GM18867 (cell line): ENCODE results near the gene XKR7.

Source experiments
- ATAC-seq: cut with Tn5 transposase; IDR thresholded peaks from one replicate; pipeline ENCODE4 v1.9.1; 2021; ENCODE audit warnings: mild to moderate bottlenecking, moderate library complexity; ENCODE audit not compliant: unreplicated experiment

XKR7 gene

DNA sequence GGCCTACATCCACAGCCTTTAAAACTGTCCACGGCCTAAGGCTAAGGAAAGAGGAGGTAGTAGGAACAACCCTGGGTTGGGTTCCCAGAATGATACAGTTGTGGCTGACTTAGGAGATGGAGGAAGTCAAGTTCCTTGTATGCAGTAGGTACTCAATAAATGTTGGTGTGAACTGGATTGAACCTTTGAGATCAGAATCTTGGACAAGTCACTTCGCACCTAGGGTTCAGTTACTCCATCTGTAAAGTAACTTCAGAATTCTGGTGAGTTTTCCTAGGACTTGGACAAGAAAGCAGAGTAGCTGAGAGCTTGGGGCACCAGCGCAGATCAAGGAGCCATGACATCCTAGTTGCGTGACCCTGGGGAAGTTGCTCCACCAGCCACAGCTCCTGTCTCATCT lies 9.1 kb downstream of the XKR7 start:
- no peak for ATAC-seq

DNA sequence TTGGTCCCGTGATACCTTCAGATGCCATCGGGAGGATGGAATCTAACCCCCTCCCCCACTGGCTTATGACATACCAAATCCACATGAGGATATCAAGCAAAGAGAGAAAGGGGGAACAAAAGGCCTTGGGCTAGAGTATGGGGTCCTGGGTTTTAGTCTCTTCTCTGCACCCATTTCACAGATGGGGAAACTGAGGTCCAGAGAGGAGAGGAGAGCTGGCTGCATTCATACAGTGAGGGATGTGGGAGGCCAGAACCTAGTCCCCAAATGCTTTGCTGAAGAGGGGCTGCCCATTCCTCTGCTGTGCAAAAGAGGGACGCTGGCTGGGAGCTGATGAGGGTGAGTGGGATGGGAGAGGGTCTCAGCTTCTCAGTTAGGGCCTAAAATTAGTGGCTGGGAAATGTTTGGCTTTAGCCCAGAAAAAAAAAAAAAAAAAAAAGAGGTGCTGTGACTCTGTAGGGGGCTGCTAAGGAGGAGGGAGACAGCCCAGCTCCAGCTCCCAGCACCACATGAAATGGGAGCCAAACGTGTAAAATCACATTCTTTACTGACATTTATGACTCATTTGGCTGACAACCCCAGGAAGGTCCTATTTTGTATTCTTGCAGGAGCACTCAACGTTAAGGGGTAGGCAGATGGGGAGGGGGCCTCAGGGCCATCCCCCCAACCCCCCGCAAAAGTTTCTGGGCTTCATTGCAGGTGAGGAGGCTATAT lies 11.9 kb downstream of the XKR7 start:
- no peak for ATAC-seq

DNA sequence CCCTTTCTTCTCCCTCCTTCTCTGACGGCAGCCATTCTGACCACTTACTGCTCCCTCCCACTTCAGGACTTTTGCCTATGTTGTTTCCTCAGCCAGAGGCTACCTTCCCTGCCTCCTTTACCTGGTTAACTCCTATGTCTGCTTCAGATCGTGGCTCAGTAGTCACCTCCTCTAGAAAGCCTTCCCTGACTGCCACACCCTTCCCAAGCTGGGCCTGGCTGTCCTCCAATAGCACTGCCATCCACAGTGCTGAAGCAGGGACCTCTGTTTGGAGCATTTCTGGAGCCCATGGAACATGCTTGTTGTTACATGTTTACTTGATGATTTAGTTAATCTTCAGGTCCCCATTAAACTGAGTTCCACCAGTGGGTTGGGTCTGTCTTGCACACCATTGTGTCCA lies 13.8 kb downstream of the XKR7 start:
- ATAC-seq: no peak

DNA sequence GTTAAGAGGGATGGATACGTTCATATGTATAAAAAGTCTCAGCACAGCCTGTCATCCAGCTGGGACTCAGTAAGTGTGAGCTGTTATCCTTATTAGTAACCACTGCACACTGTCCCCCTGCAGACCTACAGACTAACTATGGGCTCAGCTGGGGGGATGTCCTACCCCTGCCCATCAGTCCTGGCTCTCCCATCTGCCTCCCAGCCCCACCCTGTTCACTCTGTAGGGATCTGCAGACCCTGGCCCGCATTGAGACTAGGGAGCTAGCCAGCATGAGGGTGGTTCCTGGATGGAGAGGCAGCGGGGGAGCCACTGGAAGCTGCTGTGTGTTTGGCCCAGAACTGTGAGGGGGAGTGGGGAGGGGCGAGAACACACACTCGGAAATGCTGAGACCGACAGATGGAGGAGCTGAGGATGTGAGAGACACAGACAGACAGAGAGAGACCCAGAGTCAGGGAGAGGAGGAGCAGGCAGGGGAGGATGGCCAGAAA lies 17.1 kb downstream of the XKR7 start:
- no peak for ATAC-seq

DNA sequence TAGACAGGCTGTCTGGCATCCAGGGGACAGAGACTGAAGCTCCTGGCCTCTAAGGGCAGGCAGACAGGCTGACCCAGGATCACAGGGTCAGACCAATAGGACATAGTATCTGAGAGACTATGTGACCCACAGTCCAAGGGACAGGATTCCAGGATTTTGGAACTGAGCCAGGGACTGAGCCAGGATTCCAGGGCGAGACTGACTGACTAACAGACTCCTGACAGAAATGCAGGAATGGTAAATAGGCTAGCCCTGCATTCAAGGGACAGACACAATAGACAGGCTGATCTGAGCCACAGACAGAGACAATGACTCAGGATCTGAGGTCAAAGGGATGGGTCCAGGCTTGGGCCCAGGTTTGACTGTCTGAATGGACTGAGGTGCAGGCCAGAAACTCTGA lies 19.8 kb downstream of the XKR7 start:
- no peak for ATAC-seq

DNA sequence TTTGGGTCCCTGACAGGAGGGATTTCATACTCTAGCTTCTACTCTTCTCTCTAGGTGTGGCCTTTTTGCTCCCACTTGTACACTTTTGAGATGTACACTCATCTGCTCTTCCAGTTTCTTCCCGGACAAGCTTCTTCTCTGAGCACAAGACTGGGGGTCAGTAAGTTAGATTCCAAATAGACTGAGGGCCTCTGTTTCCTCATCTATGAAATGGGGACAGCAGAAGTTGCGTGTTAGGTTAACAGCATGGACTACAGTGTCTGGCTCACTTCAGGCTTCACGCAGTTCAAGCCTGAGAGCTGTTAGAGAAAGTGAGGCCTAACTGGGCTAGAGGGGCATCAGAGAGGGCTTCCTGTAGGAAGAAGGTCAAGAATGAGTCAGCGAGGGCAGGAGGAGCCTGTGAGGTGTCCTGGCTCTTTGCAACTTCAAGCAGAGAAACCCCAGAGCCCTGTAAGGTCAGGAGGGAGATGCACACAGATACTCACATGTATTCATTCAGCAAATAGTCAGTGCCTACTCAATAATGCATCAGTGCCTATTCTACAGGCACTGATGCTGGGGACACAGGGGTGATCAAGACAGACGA lies 20.6 kb downstream of the XKR7 start:
- no peak for ATAC-seq

DNA sequence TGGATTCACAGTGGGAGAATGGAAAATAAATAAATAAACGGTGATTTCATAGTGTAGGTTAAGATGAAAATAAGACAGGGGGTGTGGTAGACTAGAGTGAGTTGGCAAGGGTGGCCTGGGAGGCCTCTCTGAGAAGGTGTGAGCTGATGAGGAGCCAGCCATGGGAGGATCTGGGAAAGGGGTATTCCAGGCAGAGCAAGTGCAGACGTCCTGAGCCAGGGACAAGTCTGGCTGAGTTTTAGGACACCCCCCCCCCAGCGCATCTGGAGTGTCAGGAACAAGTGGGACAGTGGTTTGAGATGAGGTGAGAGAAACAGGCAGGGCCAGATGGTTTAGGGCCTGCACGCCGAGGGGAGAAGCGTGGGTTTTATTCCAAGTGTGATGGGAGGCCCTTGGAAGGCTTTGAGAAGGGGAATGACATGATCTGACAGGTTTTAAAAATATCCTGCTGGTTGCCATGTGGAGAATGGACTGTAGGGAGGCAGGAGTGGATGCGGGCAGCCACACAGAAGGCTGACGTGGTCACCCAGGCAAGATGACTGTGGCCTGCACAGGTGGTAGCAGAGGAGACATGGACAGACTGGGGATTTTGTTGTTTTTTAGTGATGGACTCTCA lies 21.2 kb downstream of the XKR7 start:
- ATAC-seq: no peak

DNA sequence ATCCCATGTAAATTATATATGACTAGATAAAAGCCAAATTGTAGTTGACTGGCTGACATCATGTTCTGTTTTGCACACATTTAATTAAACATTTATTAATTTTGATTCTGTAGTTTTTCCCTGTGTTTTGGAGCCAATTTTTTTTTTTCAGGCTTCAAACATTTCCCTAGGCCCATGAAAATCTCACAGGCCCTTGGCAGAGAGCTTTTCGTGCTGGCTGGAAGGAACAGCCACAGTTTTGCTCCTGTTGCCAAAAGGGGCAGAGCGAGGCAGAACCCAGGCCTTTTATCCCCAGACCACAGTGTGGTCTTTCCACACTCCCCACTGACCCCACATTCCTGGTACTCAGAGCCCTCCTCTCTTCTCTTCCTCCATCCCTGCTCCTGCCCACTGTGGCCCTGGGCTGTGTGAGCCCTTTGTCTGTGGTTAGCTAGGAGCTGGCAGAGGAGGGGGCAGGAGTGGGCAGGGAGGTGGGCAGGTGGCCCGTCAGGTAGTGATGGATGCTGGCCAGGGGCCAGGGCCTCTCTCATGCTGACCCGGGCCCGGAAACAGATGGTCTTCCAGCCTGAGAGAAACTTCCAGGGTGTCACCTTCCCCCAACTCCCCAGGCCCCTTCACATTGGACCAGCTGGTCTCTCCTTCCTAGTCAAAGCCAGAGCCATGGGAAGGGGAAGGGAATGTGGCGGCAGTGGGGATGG lies 22.8 kb downstream of the XKR7 start:
- no peak for ATAC-seq

DNA sequence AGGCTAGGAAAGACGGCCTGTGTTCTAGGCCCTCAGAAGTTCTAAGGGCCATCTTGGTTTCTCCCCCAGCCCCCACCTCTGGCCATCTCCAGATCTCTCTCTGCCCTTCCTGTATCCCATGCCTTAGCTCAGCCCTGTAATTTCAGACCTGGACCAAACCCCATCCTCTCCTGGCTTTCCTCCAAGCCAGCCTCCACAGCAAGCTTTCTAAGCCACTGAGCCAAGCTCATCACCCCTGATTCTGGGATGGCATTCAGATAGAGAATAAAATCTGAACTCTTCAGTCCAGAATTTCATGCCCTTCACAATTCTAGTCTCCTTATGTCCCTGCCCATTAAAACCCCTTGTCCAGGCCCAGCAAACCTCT lies 23.4 kb downstream of the XKR7 start:
- ATAC-seq: no peak

DNA sequence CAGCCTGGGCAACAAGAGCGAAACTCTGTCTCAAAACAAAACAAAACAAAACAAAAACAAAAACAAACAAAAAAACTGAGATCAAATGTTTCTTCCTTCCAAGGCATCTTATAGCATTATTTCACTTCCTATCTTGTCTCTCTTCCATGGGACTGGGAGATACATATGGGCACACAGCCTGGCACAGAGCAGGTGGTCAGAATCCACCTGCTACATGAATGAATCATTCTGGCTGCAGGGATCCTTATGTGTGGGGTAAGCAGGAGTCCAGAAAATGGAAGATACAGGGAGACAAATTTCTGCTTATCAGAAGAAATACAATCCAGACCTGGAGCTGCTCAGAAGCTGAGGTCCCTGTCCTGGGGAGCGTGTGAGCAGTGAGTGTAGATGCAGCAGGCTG lies 24.1 kb downstream of the XKR7 start:
- no peak for ATAC-seq

DNA sequence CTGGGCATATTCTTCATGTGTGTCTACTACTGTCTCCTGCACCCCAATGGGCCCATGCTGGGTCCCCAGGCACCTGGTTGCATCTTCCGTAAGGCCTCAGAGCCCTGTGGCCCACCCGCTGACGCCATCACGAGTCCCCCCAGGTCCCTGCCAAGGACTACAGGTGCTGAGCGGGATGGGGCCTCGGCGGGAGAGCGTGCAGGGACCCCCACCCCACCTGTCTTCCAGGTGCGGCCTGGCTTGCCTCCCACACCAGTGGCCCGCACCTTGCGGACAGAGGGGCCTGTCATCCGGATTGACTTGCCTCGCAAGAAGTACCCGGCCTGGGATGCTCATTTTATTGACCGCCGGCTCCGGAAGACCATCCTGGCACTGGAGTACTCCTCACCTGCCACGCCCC lies 29.0 kb downstream of the XKR7 start:
- ATAC-seq: no peak

DNA sequence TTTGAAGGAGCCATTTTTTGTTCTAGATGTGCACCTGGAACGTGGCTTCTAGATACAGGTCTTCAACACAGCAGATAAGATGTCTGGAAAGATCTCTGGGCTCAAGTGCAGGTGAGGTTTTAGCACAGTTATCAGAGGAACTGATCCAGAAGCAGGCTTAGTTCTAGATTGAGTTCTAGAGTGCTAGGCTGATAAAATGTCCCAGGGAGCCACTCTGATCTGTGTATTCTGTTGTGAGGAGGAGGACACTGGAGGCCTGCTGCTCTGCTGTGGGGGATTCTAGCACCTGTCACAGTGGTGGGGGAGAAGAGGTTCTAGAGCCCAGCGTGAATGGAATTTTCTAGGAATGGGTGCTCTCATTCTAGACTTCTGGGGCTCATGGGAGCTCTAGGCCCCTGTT lies 30.3 kb downstream of the XKR7 start:
- no peak for ATAC-seq

DNA sequence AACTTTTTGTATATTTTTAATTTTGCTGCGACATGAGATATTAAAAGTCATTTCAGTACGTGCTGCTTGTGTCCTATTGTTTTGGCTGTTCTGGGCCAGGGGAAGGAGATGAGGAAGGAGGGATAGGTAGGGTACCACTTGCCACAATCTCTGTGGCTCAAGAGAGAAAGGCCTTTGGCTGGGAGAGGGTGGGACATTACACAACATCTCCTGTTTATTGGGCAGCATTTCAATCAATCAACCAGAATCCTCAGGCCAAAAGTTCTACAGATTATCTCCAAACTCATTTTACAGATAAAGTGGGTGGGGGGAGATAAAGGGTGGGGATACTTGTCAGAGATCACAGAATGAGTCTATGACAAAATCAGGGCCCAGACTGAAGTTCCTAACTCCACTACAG lies 35.4 kb downstream of the XKR7 start:
- ATAC-seq: no peak

DNA sequence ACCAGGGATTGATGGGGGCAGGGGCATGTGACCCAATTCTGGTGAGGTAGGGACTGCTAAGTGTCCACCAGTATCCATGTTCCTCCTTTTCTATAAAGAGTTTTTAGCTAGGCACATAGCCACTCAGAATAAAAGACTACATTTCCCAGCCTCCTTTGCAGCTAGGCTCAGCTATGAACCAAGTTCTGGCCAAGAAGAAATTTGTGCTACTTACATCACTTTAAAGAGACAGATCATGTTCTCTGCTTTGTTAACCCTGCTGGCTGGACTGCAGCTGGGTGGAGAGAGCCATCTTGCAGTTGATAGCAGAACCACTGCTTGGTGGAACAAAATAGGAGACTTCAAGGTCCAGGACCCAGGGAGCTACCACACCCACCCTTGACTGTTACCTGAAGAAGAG lies 37.0 kb downstream of the XKR7 start:
- no peak for ATAC-seq

DNA sequence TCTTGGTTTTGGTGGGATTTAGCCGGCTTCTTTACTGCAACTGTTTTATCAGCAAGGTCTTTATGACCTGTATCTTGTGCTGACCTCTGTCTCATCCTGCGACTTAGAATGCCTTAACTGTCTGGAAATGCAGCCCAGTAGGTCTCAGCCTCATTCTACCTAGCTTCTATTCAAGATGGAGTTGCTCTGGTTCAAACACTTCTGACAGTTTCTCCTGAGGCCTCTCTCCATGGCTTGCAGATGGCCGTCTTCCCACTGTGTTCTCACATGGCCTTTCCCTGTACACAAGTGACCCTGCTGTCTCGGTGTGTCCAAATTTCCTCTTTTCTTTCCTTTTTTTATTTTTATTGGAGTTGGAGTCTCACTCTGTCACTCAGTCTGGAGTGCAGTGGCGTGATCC lies 38.1 kb downstream of the XKR7 start:
- no peak for ATAC-seq

DNA sequence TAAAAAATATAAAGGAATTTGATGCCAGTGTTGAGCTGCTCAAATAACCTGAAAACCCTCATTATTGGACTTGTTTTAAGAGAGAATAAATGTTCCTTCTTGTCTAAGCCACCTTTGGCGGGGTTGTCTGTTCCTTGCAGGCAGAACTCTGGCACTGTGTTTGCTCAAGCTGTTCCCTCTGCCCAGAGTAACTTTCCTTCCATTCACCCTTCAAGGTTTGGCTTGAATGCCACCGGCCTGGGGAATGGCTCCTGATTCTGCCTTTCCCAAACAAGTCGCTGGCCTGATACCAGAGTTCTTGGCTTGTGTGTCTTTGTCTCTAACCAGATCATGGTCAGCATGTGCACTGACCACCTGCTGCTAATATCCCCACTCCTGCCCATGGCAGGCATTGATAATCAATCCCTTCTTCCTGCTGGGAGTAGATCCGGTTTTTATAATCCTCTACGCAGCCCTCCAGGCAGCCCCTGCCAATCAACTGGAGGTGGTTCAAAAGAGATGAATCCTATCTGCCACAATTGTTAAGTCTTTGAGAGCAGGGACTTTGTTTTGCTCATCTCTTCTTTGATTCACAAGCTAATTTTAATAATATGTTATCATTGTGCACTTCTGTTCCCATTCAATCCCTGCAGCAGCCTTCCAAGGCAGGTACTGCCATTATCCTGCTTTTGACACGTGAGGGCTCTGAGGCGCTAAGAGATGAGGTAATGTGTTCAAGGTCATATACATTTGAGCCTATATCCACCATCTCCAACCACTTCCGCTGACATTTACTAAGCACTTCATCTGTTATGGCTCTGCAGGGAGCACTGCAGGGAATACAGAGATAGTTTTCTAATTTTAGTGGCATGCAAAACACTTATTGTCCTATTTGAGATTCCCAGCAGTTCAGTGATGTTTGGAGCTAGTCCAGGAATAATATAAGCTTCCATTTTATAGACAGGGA lies 39.2 kb downstream of the XKR7 start:
- ATAC-seq: no peak

DNA sequence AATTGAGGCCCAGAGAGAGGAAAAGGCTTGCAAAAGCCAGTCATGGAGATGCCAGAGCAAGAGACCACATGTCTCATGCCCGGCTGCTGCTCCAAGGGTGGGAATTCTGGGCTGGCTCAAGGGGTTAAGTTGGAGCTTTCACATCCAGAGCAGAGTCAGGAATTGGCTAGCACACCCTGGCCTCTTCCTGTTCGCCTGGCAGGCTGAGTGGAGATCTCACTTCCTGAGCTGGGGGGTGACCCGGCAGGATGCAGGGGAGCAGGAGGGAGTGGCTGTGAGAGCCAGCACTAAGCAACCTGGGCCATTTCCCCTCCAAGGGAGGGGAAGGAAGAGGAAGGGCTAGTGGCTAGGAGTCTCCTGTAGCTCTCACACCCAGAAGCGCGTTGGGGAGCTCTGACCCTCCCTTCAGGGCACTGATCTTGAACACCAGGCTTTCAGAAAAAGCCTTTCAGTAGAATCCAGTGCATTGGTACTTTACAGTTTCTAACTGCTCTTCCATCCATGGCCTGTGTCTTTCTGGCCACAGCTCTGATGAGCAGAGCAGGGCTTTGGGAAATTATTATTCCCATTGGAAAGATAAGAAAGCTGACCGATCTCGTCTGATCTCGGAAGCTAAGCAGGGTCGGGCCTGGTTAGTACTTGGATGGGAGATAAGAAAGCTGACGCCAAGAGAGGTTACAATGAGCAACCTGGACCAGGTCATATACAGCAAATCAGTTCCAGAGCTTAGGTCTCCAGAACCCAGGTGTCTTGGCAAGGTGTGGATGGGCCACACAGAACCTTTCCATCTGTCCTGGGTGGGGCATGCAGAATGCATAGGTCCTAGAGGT lies 40.1 kb downstream of the XKR7 start:
- no peak for ATAC-seq

DNA sequence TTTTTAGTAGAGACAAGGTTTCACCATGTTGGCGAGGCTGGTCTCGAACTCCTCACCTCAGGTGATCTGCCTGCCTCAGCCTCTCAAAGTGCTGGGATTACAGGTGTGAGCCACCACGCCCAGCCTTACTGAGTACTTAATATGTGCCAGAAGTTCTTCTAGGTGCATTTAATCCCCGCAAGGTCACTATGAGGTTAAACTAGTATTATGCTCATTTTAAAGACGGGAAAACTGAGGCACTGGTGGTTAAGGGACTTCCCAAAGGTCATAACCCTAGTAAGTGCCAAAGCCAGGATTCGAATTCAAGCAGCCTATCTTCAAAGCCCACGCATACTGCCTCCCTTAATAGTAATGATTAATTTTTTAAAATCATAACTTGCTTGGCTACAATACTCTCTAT lies 41.6 kb downstream of the XKR7 start:
- no peak for ATAC-seq

DNA sequence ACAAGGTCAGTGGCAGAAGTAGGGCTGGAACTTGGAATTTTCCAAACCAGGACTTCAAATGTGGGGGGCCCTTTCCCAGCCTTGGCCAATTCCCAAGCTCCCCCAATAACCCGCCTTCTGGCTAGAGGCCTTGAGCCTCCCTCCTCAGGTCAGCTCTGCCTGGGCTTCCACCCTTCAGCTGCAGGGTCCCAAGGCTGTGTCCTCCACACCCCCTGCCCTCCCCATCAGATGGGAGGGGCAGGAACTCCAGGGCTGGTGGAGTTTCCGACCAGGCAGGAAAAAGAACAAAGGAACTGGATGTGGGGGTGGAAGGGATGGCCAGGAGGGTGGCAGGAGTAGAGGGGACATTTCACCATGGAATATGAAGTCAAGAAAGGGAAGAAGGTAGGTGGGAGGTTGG lies 42.1 kb downstream of the XKR7 start, which contains the start of gene CCM2L:
Gene CCM2L (plus strand): TSS at position 338 of the 400 bp plus-strand sequence. CDS start 17 bp downstream, at position 355.
- ATAC-seq: no peak

DNA sequence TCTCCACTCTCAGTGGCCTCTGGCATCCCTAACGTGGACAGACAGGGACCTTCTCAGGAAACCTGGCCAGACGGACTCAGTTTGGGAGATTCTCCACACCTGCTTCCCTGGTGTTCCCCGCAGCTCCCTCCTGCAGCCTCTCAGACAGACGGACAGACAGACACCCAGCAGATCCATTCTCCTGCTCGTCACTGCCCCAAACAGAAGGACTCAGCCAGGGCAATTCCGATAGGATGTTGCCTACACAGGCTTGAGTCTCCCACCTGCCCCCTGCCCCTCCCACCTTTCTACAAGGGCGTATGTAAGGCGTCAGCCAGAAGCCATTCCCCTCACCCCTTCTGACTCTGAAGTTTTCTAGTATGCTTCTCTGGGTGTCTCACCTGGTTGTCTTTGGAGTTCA lies 42.7 kb downstream of the XKR7 start:
- ATAC-seq: no peak
